T-cell (primary cell): ENCODE data around the gene LIPT1. TPM values are rescaled to one million over a fixed set of nuclear protein-coding genes. Genes with fewer than 3 reads are reported as not detected.

Experiments used
- ATAC-seq, 4 experiments: fragments of 200-7000 bp in 3 of 4; fragments of 150-1000 bp in 1 of 4; cut with Tn5 transposase; replicated peaks in 1 of 4; 1 replicate in 3 of 4; 2 replicates in 1 of 4; pipeline ENCODE4 v1.10.0; 2021; ENCODE audit warnings: moderate library complexity in 3 of 4, mild to moderate bottlenecking in 2 of 4, moderate number of reproducible peaks in 1 of 4
- CTCF ChIA-PET, 2 donors: fragments of 300-600 bp; sonication (Branson Sonifier 250); formaldehyde crosslinking; loops; one replicate each; lab custom pipeline; 2022; ENCODE audit warnings: antibody characterized with exemption in 2 of 2; lab: Charles Lee
- POLR2A ChIA-PET, 2 donors: fragments of 300-600 bp; sonication (Branson Sonifier 250); formaldehyde crosslinking; loops; one replicate each; lab custom pipeline; 2022; ENCODE audit warnings: antibody characterized with exemption in 2 of 2; lab: Charles Lee
- DNase-seq, 35 experiments: peaks; one replicate each; pipeline versions ENCODE4 v3.0.0 to v3.0.0-alpha.2; 2013 to 2023
- H3K27ac ChIP-seq: one replicate; pipeline ENCODE4 v1.5.1; 2013; ENCODE audit warnings: low read length
- H3K27me3 ChIP-seq, 2 experiments: replicated peaks in 1 of 2; 1 replicate in 1 of 2; 2 replicates in 1 of 2; pipeline versions ENCODE4 v1.6.1 to v1.7.0; 2013; ENCODE audit warnings: low read length in 1 of 2, mixed read lengths in 1 of 2; ENCODE audit not compliant: control insufficient read depth in 2 of 2, insufficient read depth in 2 of 2; ENCODE audit errors: extremely low read depth in 1 of 2
- H3K36me3 ChIP-seq, 2 donors: 1 replicate in 1 of 2; 2 replicates in 1 of 2; pipeline versions ENCODE4 v1.6.1 to v1.7.0; 2013; ENCODE audit warnings: low read length in 1 of 2; ENCODE audit not compliant: control insufficient read depth in 2 of 2, insufficient read depth in 1 of 2; ENCODE audit errors: extremely low read depth in 1 of 2
- H3K4me1 ChIP-seq, 2 experiments: 1 replicate in 1 of 2; 2 replicates in 1 of 2; pipeline versions ENCODE4 v1.6.1 to v1.7.0; 2013; ENCODE audit warnings: low read length in 2 of 2, mixed read lengths in 1 of 2; ENCODE audit not compliant: insufficient read depth in 2 of 2, control insufficient read depth in 1 of 2; ENCODE audit errors: extremely low read depth in 1 of 2
- H3K4me3 ChIP-seq, 2 donors: 1 replicate in 1 of 2; 2 replicates in 1 of 2; pipeline versions ENCODE4 v1.5.1 to v1.7.0; 2013; ENCODE audit warnings: mild to moderate bottlenecking in 2 of 2, low read length in 1 of 2, moderate library complexity in 1 of 2; ENCODE audit not compliant: control insufficient read depth in 1 of 2; ENCODE audit errors: extremely low read depth in 1 of 2
- H3K9me3 ChIP-seq: 2 replicates; pipeline ENCODE4 v1.7.0; 2013
- H3K27ac Mint-ChIP-seq, 2 donors: one replicate each; pipeline ENCODE4 v1.8.0; 2020 to 2021; ENCODE audit warnings: mild to moderate bottlenecking in 2 of 2, mixed read lengths in 2 of 2
- H3K27me3 Mint-ChIP-seq, 2 donors: one replicate each; pipeline ENCODE4 v1.8.0; 2021 to 2022; ENCODE audit warnings: mixed read lengths in 2 of 2
- H3K36me3 Mint-ChIP-seq: one replicate; pipeline ENCODE4 v1.8.0; 2021; ENCODE audit warnings: mixed read lengths
- H3K4me1 Mint-ChIP-seq, 3 donors: one replicate each; pipeline ENCODE4 v1.8.0; 2020 to 2022; ENCODE audit warnings: mixed read lengths in 3 of 3, mild to moderate bottlenecking in 1 of 3
- H3K4me3 Mint-ChIP-seq, 3 donors: one replicate each; pipeline ENCODE4 v1.8.0; 2020 to 2022; ENCODE audit warnings: mild to moderate bottlenecking in 3 of 3, mixed read lengths in 3 of 3, moderate library complexity in 3 of 3
- H3K9me3 Mint-ChIP-seq, 3 donors: one replicate each; pipeline ENCODE4 v1.8.0; 2020 to 2022; ENCODE audit warnings: mixed read lengths in 3 of 3
- WGBS: methylation state at CpG from one replicate; pipeline ENCODE4 v1.1.5; 2013; ENCODE audit warnings: missing lambda C conversion rate; ENCODE audit not compliant: insufficient coverage; 5-methylcytosine and 5-hydroxymethylcytosine counted together
- total RNA-seq, 35 experiments: library from RNA in 6 of 35; stranded (reverse) in 6 of 35; fragments of 120-200 nt in 1 of 35; gene quantifications; one replicate each; pipeline versions ENCODE4 v1.2.1 to v1.2.4 and lab custom pipeline; 2013 to 2026

LIPT1 gene
- total RNA-seq, 5 donors from 2014 or later (not counting 1 experiment from before 2014, with no cell fraction given): 12.4 to 17.6 (median 13.7) TPM

GRCh38 chr2:99198103-99198841 lies 43.5 kb downstream of the LIPT1 start:
- Histone ChIP-seq H3K36me3 (peaks cover 3 to 44% of the 10 kb centered on the region in 2 donors), H3K9me3 (no peaks in the 10 kb centered on the region), H3K4me1 (no peaks in the 10 kb centered on the region), H3K27ac (no peak overlapping the region), H3K27me3 (no peaks in the 10 kb centered on the region), H3K4me3 (no peak overlapping the region)
- Mint-ChIP-seq H3K36me3 (peaks cover 18% of the 10 kb centered on the region), H3K9me3 (no peaks in the 10 kb centered on the region), H3K4me1 (no peaks in the 10 kb centered on the region), H3K4me3 (no peak overlapping the region), H3K27ac (no peak overlapping the region), H3K27me3 (no peaks in the 10 kb centered on the region)
- ChIA-PET CTCF (no interaction called here), POLR2A (no interaction called here)
- ATAC-seq (no peak), DNase-seq (no peak)
- 94% methylated on average over 2 of the region's 6 CpGs for WGBS

- 100% methylated on average over 1 of the region's 7 CpGs for WGBS
- Mint-ChIP-seq H3K27ac (peak overlapping the region in 1 of 2 donors; percentile 8), H3K27me3 (no peaks in the 10 kb centered on the region), H3K9me3 (no peaks in the 10 kb centered on the region), H3K4me1 (no peaks in the 10 kb centered on the region), H3K4me3 (no peak overlapping the region), H3K36me3 (peaks cover 13% of the 10 kb centered on the region)
- ATAC-seq: no peak
- Histone ChIP-seq H3K36me3 (peaks cover 3 to 32% of the 10 kb centered on the region in 2 donors), H3K27me3 (no peaks in the 10 kb centered on the region), H3K27ac (no peak overlapping the region), H3K4me3 (no peak overlapping the region), H3K4me1 (no peaks in the 10 kb centered on the region), H3K9me3 (no peaks in the 10 kb centered on the region)
- ChIA-PET CTCF (no interaction called here), POLR2A (interaction anchor here in 1 of 2 donors (0.7 kb wide), 1 partner anchor 208 kb away, joined by 6 read pairs; no protein-coding TSS in a partner anchor)
- no peak for DNase-seq
Observed at GRCh38 chr2:99200076-99200800, 45.5 kb downstream of the LIPT1 start.

- Histone ChIP-seq H3K4me1 (no peaks in the 10 kb centered on the region), H3K27ac (no peak overlapping the region), H3K4me3 (no peak overlapping the region), H3K36me3 (peaks cover 3 to 14% of the 10 kb centered on the region in 2 donors), H3K27me3 (no peaks in the 10 kb centered on the region), H3K9me3 (no peaks in the 10 kb centered on the region)
- ChIA-PET POLR2A (no interaction called here), CTCF (no interaction called here)
- H3K4me1 Mint-ChIP-seq: no peaks in the 10 kb centered on the region
- H3K9me3 Mint-ChIP-seq: peaks cover 3 to 9% (median 3%) of the 10 kb centered on the region in 3 donors
- ATAC-seq: no peak
- H3K36me3 Mint-ChIP-seq: peaks cover 9% of the 10 kb centered on the region
- peak overlapping the region in 1 of 2 donors; percentile 0 for H3K27ac Mint-ChIP-seq
- no peak for DNase-seq
- 84% methylated on average over 2 of the region's 4 CpGs for WGBS
- no peaks in the 10 kb centered on the region for H3K27me3 Mint-ChIP-seq
- H3K4me3 Mint-ChIP-seq: no peak overlapping the region
Observed at GRCh38 chr2:99201959-99202678, 47.4 kb downstream of the LIPT1 start.

- CTCF ChIA-PET: no interaction called here
- DNase-seq (no peak), ATAC-seq (no peak)
- H3K36me3 Mint-ChIP-seq: peaks cover 28% of the 10 kb centered on the region
- Histone ChIP-seq H3K4me1 (no peaks in the 10 kb centered on the region), H3K4me3 (no peak overlapping the region), H3K27ac (no peak overlapping the region), H3K36me3 (no peaks in the 10 kb centered on the region), H3K27me3 (no peaks in the 10 kb centered on the region), H3K9me3 (no peaks in the 10 kb centered on the region)
- POLR2A ChIA-PET: no interaction called here
- peaks cover 0 to 3% (median 0%) of the 10 kb centered on the region in 3 donors for H3K4me1 Mint-ChIP-seq
- H3K4me3 Mint-ChIP-seq: no peak overlapping the region
- peaks cover 3 to 9% (median 3%) of the 10 kb centered on the region in 3 donors for H3K9me3 Mint-ChIP-seq
- H3K27ac Mint-ChIP-seq: no peak overlapping the region
- 92% methylated on average over 4 of the region's 5 CpGs for WGBS
- H3K27me3 Mint-ChIP-seq: no peaks in the 10 kb centered on the region
Observed at GRCh38 chr2:99205491-99205890, 50.7 kb downstream of the LIPT1 start.

Other genes with a start within 250 kb of the LIPT1 start
- gene CRACDL, start 218.7 kb upstream of the LIPT1 start, total RNA-seq: 1 to 10 TPM in 3 of 5 donors, under 1 TPM in 2; 0.23 to 2.0 (median 1.7) TPM
- 1 to 10 TPM; 2.1 to 3.1 (median 2.3) TPM for gene C2orf15, start 13.3 kb upstream of the LIPT1 start, total RNA-seq
- 10 to 100 TPM; 14.0 to 16.2 (median 15.8) TPM for gene TSGA10, start within 50 bp of the LIPT1 start, total RNA-seq
- gene MITD1, start 26.1 kb downstream of the LIPT1 start, total RNA-seq: 10 to 100 TPM; 27.5 to 60.4 (median 56.7) TPM
- gene MRPL30, start 26.2 kb downstream of the LIPT1 start, total RNA-seq: 10 to 100 TPM; 12.7 to 20.5 (median 17.9) TPM
- not detected for gene LYG2, start 100.7 kb downstream of the LIPT1 start, total RNA-seq
- gene LYG1, start 146.2 kb downstream of the LIPT1 start, total RNA-seq: 1 to 10 TPM; 1.7 to 3.3 (median 3.1) TPM
- gene TXNDC9, start 181.4 kb downstream of the LIPT1 start, total RNA-seq: 10 to 100 TPM; 12.3 to 26.2 (median 23.0) TPM
- gene EIF5B, start 182.4 kb downstream of the LIPT1 start, total RNA-seq: 10 to 100 TPM; 32.0 to 44.8 (median 34.2) TPM